ENCODE measurements around the gene TSKU.

DNA sequence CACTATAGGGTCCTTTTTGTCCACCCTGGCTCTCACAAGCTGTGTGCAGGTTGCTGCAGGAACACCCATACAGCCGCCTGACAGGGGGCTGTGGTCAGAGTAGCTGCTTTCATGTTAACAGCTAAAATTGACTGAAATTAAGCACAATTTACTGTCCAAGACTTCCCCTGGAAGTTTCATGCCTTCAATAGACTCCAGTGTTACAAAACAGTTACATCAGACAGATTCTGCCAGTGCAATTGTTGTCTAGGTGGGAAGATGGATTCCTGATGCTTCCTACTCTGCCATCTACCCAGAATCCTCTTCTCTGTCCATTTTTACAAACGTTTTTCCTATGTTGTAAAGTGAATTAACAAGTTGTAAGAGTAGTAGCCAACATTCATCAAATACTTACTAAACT lies 5.3 kb upstream of the TSKU start:
- TF ChIP-seq, protein P1, sequence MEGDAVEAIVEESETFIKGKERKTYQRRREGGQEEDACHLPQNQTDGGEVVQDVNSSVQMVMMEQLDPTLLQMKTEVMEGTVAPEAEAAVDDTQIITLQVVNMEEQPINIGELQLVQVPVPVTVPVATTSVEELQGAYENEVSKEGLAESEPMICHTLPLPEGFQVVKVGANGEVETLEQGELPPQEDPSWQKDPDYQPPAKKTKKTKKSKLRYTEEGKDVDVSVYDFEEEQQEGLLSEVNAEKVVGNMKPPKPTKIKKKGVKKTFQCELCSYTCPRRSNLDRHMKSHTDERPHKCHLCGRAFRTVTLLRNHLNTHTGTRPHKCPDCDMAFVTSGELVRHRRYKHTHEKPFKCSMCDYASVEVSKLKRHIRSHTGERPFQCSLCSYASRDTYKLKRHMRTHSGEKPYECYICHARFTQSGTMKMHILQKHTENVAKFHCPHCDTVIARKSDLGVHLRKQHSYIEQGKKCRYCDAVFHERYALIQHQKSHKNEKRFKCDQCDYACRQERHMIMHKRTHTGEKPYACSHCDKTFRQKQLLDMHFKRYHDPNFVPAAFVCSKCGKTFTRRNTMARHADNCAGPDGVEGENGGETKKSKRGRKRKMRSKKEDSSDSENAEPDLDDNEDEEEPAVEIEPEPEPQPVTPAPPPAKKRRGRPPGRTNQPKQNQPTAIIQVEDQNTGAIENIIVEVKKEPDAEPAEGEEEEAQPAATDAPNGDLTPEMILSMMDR (conservative IDR thresholded peaks at IDR 0.05), result no peak
- no peak for TF ChIP-seq EZH2 (IDR thresholded peaks at IDR 0.05; ENCODE audit: low read depth)
